ENCODE measurements around the gene ABCC5.

DNA sequence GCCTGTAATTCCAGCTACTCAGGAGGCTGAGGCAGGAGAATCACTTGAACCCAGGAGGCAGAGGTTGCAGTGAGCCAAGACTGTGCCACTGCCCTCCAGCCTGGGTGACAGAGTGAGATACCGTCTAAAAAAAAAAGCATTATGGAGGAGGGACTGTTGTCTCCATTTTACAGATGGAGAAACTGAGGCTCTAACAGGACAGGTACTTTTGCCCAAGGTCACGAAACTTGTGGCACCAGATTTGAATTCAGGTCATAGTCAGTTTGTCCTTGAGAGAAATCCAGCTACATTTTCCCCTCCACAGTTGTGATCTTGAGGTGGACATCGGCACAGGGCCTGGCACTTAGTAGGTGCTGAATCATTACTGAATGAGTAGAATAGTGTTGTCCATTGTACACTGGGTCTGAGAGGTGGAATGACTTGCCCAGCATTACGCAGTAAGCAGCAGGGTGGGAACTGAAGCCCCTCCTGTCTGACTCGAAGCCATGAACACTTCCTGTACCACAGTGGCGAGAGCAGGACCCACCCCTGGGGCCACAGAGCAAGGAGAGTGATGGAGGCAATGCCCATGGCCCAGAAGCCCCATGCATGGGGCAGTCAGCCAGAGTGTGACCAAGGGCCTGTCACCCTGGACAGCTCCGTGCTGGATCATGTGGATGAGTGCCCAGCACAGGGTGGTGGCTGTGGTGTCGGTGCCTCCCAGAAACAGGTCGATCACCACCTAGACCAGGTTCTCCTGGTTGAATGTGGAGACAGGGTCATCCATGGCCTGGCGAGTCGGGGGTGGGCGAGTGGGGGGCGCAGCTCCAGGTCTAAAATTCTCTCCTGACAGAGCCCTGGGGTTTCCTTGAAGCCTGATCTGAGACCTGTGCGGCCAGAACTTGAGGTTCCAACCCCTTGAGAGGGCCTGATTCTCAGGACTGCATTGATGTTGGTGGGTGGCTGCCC is 112.6 kb downstream of the ABCC5 start:
- TF ChIP-seq POLR2A (IDR thresholded peaks at IDR 0.05), result no peak
- TF ChIP-seq CTCF (IDR thresholded peaks at IDR 0.05), result no peak

All from tibial nerve (tissue), 3 donors.